ENCODE results near the gene LRRC27.
A peak's percentile ranks its signal among the peaks of the same experiment; 100 is the strongest.

LRRC27 gene

GRCh38 chr10:132392811-132393694, 61.1 kb downstream of the LRRC27 start:
- DNase-seq: no peak

- no peak for DNase-seq
Measured at GRCh38 chr10:132393695-132394181, 61.7 kb downstream of the LRRC27 start.

GRCh38 chr10:132394201-132394811, 62.3 kb downstream of the LRRC27 start:
- DNase-seq: no peak

DNA sequence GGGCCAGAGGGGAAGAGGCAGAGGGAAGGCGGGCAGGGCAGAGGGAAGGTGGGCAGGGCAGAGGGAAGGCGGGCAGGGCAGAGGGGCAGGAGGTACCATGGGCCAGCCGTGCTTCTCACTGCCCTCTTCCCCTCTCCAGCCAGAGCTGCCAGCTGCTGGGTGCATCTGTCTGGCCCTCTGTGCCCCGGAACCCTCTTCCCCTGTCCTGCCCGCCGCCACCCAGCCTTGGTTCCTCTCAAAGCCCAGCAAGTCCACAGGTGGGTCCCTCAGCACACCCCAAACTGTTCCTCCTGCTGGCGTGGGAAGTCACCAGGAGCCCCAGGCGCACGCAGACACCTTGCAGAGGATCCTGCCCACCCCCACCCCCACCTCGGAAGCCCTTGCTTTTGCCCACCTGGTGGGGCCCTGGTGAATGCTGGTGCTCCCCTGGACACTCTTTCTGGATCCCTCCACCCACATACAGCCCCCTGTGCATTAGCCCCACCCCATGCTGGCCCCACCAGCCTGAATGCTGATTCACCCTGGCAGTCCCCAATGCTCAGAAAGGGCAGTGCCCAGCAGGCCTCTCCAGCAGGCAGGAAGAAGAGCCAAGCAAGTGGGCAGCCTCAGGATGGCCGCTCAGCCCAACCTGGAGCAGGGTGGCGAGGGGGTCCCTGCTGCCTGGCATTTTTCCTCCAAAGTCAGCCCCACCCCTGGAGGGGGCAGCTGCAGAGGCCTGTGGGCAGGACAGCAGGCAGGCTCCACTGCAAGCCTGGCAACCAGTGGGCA, 63.1 kb downstream of the LRRC27 start:
- DNase-seq: no peak

DNA sequence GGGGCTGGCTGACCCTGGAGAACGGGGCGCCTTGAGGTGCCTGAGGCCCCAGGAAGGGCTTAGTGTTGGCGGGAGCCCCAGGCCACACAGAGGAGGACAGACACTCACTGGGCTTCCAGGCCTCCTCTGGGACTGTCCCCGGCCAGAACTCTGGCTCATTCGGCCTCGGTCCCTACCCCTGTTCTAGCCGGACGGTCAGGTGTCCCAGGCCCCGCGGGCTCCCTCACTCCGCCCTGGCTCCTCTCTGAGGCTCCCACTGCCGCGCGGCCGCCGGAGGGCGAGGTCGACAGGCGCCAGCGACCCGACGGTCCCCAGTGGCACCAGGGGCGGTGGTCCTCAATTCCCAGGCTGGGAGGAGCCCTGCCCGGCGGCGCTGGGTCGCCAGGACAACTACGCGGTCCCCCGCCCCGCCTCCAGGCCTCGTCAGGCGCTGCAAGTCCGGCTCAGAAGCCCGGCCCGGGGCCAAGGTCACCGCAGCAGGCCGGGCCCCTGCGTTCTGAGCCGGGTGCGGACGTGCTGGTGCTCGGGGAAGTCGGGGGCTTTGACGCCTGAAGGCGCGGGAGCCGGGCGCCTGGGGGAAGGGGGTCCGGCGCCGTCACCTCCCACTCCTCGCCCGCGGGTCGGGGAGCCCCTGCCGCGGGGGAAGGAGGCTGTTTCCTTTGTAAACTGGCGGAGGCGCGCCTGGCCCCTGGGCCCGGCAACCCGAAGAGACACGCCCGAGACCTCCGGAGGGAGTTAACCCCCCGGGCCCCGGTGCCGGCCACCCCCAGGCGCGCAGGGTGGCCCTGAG, 63.9 kb downstream of the LRRC27 start:
- DNase-seq: no peak

- peak; percentile 14 to 46 for DNase-seq
Measured at GRCh38 chr10:132396494-132397035, 64.6 kb downstream of the LRRC27 start.

GRCh38 chr10:132397036-132397541, 65.1 kb downstream of the LRRC27 start, which contains the start of gene PWWP2B:
Gene PWWP2B (plus strand): TSS chr10:132397200. CDS start chr10:132397227, 27 bp downstream.
- peak; percentile 9 to 26 for DNase-seq

DNA sequence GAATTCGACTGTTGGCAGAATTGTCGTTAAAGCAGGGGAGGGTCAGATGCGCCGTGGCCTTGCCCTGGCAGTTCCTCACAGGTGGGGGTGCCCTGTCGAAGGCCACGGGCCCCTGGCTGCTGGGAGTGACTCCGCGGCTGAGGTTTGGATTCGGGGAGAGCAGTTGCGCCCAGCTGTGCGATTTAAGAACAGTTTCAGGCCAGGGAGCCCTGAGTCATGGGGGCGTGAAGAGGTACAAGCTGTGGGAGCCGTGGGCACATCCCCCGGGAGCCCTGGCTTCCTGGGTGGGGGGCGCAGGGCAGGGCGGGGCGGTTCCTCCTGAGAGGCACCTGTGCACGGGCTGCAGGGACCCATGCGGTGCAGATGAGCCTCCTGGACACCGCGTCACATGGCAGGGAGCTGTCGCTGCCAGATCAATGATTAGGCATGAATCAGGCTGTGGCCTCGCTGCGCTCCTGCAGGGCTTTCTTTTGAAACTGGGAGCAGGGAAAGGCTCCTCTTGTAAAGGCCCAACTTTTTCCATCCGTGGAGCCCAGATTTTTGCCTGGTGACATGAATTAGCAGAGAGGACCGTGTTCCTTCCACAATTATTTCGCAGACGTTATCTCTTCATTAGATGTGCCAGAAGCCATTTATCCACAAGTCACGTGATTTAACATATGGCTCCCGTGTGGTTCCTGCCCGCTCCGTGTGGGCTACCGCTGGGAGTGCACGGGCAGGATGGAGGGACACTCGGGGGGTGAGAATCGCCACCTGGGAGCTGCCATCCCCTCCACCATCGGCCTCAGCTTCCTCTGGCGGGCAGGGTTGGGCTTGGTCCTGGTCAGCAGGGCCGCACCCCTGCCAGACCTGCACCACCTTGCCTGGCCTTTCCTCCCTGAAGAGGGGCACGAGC, 65.9 kb downstream of the LRRC27 start:
- no peak for DNase-seq

- DNase-seq: no peak
Measured at GRCh38 chr10:132398566-132398991, 66.6 kb downstream of the LRRC27 start.

DNA sequence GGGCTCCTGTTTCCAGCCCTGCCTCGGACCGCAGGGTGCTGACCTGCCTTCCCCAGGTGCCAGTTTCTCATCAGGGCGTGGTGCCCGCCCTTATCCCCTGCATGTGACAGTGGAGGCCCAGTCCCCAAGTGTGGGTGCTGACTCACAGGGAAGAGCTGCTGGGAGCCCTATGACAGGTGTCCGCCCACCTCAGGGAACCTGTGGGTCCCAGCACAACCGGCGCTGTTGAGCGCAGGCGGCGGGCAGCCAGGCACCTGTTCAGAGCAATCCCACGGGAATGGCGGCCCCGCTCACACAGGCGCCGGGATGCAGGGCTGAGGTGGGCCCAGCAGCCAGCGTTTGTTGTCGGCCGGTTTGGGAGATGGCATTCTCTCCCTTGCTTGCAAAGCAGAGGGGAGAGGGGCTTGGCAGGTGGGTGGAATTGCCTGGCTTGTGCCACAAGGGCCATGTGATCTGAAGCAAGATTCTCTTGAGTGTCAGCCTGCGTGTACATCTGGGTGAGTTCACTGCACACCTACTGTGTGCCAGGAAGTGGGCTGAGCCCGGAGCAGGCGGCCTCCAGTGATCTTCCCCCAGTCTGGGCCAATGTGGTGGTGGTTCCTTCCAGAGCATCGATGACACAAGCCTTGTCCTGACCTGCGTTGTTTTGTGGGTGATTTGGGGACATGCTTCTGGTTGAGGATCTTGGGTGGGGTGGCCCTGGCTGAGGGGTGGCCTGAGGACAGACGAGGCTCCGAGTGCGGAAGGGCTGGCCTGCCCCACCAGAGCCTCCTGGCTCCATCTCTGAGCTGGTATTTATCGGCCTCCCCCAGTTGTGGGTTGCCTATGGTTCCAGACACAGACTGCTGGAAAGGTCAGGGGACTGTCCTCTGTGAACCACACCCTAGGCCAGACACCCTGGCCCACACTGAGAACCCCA, 67.4 kb downstream of the LRRC27 start:
- DNase-seq: no peak

DNA sequence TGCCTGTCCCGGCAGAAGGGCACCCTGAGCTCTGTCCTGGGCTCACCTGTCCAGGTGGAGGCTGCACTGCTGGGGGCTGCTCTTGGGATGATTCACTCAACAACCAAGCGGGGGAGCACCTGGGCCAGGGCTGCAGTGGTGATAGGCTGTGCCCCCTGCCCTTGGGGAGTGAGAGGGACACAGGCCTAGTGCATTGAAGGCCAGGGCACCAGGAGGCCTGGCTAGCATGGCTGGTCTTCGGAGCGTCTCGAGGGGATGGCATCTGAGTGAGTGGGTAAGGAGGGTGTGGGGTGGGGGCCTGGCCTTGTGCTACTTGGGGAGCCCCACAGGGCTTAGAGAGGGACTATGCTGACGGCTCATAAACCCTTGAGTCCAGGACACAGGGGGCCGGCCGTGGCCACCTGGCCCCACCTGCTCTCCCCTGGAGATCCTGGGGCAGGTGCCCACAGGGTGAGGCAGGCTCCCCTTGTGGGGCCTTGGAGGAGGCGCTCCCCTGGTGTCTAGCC, 68.1 kb downstream of the LRRC27 start:
- no peak for DNase-seq

GRCh38 chr10:132400547-132401151, 68.7 kb downstream of the LRRC27 start:
- no peak for DNase-seq

GRCh38 chr10:132401401-132402118, 69.6 kb downstream of the LRRC27 start:
- no peak for DNase-seq

DNA sequence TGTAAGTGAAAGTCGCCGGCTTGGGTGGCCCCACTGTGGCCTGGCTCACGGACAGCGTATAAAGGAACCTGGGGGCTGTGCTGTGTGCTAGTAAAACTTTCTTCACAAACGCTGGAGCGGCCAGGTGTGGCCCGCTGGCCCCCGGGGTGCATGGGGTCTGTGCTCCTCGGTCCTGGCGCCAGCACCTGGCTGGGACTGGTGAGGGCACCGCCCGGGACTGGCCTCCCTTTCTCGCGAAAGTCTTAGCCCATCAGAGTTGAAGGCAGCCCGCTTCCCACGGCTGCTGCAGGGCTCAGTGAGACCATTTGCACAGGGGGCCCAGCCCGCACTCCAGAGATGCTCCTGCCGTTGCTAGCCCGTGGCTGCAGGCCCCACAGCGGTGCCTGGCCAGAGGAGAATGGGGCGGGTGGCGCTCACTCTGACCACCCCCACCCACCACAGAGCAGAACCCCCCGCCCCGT, 70.8 kb downstream of the LRRC27 start:
- DNase-seq: no peak

DNA sequence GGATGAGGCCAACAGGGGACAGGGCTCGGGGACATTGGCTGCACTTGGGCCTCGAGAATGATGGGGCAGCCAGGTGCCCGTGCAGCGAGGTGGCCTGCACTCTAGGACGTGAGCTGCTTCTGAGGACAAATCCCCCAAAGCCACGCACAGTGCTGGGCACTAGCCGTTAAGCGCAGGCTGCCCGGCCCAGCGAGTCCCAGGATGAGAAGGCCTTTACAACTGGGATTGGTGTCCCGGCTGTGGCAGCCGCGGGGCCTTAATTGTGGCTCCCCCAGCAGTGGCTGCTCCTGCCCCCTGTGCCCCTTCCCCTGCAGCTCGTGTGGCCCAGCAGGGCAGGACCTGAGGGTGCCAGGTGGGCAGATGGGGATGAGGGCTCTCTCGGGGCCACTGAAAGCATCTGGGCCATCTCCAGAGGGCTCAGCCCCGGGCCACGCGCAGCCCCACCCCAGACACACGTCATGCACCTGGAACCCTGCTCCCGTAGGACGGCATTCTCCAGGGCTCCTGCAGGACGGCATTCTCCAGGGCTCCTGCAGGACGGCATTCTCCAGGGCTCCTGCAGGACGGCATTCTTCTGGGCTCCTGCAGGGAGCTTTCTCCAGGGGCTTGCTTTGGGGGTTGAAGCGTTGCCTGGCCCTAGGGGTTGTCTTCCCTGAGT, 71.6 kb downstream of the LRRC27 start:
- no peak for DNase-seq

GRCh38 chr10:132404169-132404880, 72.3 kb downstream of the LRRC27 start:
- no peak for DNase-seq

- DNase-seq: no peak
Measured at GRCh38 chr10:132404911-132405462, 73.0 kb downstream of the LRRC27 start.
